Ammon's horn (tissue), 1 donor: ENCODE results near the gene BMF.
"Not testable (repeated sequence)": the region's sequence is repeated elsewhere in the genome, so short reads cannot be mapped to it uniquely, and the experiment has no call there.

Experiments used
- DNase-seq: peaks from one replicate; pipeline ENCODE4 v3.0.0-alpha.2; 2016; ENCODE audit warnings: low spot score

BMF gene, protein sequence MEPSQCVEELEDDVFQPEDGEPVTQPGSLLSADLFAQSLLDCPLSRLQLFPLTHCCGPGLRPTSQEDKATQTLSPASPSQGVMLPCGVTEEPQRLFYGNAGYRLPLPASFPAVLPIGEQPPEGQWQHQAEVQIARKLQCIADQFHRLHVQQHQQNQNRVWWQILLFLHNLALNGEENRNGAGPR

DNA sequence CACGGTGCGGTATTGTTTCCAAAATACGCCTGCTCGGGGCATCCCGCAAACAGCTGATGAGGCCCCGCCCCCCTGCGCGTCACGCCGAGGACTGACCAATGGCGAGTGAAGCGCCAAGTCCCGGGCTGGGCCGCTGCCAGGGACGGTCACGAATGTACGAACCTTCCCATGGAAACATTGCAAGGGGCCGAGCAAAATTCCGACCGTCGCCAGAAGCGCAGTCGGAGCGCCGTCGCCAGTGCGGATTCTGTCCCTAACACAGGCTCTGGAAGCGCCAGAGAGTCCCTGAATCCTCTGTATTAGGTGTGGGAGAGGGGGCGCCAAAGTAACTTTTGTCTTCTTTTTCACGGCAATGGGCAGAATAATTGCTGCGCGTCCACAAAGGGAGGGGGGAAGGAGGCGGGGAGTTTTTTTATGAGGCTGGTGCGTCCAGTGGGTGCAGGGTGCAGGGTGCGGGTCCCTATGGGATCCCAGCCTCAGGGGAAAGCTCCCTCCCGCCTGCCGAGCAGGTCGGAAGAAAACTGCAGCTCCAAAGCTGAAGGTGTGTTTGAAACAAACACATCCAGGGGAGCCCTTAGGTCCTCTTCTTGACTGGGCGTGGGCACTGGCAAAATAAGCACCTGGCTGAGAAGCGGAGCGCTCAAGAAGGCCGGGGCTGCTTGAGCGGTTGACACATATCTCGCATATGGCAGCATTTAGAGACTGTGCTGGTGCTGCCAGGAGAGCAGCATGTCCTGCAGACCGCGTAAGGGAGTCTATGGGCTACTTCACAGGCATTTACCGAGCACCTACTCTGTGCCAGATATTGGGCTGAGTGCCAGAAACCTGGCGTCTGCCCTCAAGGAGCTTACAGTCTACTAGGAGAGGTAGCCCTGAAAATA is at the start of gene BMF:
Gene BMF, minus strand, starts transcription at position 25 of the 881 bp plus-strand sequence. CDS start 2,793 bp downstream, outside the sequence.
- DNase-seq: peak; percentile 96

DNA sequence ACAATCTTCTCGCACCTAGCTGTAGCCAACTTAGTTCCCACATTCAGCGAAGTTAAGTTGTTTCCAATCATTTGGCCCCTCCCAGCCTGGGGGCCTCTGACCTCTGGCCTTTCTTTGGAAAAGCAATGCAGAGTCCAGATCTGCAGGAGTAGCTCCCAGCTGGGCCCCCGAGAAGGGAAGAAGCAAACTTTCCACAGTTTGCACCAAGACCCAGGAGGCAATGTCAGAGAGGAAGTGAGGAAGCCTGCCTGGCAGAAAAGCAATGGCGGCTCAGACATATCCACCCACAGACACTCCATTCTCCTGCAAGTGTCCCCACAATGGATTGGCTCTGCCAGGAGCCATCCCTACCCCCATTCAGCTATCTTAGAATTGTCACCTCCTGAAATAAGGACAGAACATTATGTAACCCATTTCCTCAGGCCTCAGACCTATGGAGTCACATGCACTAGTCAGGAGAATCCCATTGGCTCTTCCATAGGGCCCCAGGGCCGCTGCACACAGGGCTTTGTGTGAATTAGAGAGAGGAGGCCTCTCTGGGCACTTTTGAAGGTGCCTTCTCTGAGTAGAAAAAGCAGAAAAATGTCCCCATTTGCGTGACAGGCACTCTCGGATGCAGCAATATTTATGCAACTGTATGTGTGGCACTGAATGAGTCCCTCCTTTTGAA is 49.2 kb upstream of the BMF start:
- no peak for DNase-seq

DNA sequence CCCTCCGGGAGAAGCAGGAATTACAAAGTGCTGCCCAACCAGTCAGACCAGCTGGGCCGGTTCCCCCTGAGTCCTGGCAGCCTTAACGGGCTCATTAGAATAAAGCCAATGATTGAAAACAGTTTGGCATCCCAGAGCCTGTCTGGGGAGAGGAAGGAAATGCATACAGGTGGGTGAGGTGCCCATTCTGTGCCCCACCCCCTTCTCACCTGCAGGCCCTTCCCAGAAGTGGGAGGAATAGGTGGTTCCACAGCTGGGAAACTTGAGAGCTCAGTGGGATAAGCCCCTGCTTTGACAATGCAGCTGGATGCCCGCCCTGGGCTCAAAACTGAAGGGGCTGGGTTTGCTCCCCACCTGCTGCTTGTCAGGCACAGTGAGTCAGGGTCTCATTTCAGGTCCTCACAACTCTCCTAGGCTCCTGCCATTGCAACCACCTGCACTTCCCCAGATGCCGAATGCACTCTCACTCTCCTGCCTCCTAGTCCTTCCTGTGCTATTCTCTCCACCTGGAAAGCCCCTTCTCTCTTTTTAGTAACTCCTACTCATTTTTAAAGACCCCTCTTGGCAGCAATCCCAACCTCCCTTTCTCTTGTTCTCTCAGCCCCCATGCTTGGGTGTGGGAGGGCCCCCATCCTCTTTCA is 46.7 kb upstream of the BMF start:
- no peak for DNase-seq

DNA sequence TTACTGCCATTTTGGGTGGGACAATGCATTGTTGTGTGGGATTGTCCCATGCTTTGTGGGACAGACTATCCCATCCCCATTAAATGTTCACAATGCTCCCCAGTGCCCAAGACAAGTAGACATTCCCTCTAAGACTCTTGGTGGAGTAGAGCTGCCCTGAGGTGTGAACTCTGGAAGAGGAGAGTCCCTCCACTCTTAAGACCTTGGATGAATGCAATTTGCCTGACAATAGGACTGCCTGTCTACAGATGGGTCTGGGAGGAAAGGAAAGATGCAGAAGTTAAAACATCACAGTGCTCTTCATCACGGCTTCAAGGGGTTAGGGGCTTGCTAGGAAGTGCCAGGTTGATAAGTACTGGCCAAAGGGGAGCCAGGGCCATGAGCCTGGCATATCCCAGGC is 46.1 kb upstream of the BMF start:
- DNase-seq: not testable (repeated sequence)

DNA sequence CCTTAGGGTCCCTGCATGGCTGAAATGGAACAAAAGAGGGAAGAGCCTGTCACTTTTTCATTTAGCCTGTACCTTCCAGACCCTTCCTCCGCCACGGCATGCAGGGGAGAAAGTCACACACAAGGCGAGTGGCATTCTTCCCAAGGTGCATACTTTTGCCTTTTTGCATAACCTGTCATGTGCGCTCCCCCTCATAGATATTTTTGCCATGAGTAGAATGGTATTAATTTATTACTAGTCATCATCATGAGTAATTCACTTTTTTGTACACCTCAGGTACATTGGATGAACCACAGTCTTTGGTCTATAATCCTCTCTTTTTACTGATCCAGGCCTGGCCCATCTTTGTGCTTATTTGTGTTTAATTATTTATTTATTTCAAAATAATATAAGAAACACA is 43.3 kb upstream of the BMF start:
- DNase-seq: no peak

DNA sequence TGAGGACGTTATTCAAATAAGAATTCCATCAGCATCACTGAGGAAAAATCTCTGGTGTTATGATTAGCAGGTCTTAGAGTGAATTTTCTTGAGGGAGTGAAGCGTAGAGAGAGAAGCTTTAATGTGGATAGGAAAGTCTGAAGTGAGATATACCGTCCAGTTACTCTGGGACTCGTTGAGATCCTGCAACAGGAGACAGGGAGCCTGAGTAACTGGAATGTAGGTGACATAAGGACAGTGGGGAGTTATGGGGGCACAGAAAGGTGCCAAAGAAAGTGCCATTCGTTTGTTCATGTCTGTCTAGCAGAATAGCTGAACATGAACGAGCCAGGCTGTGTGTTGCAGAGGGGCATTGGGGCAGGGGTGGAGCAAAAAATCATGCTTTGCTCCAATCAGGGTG is 42.8 kb upstream of the BMF start:
- DNase-seq: no peak

DNA sequence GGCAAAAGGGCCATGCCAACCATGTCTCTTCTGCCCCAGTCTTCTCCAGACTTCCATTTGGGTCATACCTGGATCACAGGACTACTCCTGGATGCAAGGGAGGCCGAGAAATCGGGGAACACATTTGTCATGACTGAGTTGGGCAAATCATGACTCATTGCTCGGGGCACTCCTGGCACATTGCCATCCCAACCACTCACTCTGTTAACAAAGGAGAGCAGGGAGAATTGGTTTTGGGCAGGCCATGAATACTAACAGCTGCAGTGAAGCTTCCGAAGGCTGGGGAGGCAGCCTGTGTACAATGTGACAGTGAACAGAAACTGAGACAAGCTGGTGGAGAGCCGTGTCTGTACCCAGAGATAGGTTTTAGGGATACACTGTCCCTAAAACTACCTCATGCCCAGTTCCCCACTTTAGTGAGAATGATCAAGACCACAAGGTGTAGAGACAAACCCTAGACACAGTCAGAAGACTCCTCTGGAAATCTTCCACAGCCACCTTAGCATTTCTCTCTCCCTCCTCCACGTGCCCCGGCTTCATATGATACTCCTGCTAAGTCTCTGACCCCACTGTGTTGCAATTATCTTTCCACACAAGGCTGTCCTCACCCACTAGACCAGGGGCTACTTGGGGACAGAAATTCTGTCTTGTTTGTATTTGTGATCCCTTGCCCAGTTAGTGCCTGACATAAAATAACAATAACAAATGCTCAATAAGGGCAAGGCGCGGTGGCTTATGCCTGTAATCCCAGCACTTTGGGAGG is 41.7 kb upstream of the BMF start:
- peak; percentile 31 for DNase-seq

DNA sequence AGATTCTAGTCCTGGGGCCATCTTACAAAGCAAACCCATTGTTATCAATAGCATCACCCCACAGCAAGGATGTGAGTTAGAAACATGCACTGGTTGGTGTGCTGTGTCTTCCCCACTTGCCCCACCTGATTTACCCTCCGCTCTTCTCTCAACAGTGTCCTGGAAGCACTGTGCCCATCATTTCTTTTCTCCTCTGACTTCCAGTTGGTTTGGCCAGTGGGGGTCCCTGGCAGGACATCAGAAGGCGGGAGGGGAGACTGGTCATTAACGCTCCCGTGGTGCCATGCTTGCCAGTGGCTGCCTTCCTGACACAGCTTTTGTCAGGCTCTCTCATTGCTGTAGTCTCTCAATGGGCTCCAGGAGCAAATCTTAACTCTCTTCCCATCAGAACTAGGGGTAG is 40.7 kb upstream of the BMF start:
- no peak for DNase-seq

DNA sequence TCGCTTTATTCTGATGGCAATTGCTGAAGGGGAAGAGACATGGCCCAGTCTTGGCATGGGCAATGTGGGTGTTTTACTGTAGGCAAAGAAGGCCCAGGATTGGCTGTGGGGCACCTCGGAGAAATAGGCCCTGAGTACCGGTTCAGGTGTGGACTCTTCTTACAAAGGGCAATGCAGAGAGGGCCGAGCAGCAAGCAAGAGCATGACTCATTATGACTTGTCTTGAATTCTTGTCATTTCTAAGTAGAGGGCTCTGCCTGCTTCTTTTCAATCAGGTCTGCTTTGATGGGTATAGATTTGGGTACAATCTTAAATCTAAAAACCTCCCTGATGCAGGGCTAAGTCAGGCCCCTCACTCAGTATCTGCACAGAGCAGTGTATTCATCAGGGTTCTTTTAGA is 37.4 kb upstream of the BMF start:
- no peak for DNase-seq

DNA sequence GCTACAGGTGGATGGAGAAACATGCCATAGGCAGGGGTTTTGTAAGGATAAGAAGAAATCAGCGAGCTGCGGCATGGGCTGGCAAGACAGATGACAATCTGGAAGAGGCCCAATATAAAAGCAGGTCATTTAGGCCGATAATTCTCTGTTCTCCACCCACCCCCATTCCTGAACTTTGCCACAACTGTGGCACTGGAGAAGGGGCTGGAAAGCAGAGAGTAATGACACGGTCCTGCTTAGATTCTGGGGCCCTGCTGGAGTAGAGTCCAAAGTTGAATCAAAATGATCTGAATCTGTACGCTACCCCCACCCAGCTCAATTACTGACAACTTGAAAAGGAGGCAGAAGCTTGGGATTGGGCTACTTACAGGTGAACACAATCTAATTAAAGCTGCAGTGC is 33.7 kb upstream of the BMF start:
- DNase-seq: no peak

DNA sequence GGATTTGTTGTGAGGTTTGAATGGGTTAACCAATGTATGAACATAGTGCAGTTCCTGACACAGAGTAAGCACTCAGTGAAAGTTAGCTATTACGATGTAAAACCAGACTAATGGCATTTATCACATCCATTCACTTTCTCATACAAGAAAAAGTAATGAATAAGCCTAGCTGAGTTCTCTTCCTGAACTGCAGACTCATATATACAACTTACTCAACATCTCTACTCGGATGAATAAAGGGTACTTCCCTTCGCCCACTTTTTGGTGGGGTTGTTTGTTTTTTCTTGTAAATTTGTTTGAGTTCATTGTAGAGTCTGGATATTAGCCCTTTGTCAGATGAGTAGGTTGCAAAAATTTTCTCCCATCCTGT is 29.5 kb upstream of the BMF start:
- not testable (repeated sequence) for DNase-seq

DNA sequence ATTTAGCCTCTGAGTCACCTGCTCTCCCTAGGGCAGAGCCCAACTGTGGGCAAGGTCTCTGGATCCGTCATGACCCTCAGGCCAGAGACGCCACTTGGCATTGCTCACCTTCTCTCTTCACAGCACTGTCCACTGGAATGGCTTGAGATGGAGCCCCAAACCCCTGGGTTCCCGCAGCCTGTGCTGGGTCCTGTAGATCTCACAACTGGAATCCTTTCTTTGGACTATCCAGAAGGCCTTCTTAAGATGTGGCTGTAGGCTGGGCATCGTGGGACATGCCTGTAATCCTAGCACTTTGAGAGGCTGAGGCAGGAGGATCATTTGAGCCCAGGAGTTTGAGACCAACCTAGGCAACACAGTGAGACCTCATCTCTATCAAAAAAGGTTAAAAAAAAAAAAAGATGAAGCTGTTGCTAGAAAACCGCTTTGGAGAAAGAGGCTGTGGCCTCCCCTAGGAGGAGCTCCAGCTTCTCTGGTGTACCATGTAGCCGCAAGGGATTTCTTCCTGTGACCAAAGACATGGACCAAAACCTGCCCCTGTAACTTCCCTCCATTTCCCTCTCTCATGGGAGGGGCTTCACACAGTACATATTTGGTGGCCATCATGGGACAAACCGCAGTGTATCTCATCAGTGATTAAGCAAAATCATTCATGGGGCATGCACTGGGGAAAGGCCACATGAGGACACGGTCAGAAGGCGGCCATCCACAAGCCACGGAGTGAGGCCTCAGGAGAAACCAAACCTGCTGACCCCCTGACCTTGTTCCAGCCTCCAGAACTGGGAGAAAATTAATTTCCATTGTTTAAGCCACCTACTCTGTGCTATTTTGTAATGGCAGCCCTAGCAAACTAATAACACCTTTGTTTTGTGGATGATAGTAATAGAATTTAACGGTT is 28.9 kb upstream of the BMF start:
- DNase-seq: no peak

DNA sequence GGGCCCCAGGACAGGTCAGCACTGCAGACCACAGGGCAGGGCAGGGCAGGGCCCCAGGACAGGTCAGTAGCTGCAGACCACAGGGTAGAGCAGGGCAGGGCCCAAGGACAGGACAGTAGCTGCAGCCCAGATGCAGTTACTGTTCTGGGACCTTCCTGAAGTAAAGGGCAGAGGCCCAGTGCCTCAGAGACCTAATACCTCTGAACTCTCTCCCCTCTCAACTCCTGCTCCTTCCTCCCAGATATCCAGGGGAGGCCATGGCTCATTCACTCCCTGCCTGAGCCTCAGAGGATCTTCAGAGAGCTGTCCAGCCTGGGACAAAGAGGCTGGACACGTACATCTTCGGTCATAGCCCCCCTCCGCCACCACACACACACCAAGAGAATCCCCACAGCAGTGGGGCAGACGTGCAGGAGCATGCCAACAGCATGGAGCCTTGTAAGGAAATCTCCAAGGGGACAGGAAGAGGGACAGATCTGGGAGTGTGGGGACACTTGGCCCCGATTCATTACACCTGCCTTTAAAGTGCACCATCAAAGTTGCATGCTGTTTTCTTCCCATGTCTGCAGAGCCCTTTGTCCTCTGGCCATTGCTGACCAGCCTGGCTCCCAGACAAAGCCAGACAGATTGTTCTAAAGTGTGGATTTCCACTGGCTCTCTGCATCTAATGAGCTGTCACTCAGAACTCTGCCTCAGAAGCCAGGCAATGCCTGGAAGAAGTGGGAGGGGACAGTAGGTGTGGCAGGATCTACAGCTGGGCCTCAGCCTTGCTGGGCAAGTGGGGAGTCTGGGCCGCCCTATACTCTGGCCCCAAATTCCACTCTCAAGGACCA is 28.0 kb upstream of the BMF start:
- DNase-seq: no peak

DNA sequence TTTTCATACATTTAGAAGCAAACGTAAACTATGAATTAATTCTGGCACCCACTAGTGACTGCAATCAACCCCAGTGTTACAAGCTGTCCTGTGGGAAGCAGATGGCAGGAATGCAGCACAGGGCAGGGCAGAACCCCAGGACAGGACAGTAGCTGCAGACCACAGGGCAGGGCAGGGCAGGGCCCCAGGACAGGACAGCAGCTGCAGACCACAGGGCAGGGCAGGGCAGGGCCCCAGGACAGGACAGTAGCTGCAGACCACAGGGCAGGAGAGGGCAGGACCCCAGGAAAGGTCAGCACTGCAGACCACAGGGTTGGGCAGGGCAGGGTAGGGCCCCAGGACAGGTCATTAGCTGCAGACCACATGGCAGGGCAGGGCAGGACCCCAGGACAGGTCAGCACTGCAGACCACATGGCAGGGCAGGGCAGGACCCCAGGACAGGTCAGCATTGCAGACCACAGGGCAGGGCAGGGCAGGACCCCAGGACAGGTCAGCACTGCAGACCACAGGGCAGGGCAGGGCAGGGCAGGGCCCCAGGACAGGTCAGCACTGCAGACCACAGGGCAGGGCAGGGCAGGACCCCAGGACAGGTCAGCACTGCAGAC is 27.3 kb upstream of the BMF start:
- not testable (repeated sequence) for DNase-seq

DNA sequence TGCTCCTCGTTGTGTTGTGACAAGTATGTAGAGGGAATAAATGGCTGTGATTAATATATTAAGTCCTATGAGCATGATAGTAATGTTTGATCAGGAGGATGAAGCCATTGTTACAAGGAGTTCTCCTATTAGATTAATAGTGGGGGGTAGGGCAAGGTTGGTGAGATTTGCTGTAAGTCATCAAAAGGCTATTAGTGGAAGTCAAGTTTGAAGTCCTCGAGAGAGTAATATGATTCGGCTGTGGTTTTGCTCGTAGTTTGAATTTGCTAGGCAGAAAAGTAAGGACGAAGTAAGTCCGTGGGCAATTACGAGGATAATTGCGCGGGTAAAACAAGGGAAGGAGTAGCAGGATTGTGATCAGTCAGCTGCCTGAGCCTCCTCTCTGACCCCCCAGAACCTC is 26.2 kb upstream of the BMF start:
- DNase-seq: no peak

DNA sequence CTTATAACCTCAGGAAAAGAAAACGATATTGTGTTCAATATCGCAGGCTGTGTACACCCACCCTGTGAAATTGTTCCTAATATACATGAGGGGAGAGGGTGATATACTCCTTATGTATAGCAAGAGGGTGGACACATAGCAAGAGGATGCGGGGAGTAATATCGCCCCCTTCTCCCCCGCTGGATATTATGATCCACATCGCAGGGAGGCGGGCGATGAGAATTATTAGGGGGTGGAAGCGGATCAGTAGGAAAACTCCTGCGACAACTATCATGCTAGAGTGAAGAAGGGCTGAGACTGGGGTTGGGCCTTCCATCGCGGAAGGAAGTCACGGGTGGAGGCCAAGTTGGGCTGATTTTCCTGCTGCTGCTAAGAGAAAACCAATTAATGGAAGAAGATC is 24.9 kb upstream of the BMF start:
- no peak for DNase-seq

DNA sequence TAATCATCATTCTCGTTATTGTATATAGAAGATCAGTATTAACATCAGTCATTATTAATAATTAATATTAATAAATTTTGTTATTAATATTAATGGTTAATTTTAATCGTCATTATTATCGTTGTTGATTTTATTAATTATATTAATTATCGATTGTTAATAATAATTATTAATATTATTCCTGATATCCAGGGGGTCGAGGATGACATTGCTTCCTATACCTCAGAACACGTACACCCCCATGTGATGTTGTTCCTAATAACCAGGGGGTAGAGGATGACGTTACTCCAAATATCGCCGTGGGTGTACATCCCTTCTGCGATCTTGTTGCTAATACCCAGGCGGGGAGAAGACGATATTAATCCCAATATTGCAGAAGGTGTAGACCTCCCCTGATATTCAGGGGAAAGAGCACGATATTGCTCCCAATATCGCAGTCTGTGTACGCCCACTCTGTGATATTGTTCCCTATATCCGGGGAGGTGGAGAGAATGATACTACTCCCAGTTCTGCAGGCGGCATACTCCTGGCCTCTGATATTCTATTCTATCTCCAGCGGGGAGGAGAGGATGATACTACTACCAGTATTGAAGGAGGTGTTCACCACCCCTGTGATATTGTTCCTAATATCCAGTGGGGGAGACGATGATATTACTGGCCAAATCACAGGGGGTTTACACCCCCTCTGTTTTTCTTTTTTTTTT is 22.3 kb upstream of the BMF start:
- DNase-seq: no peak

DNA sequence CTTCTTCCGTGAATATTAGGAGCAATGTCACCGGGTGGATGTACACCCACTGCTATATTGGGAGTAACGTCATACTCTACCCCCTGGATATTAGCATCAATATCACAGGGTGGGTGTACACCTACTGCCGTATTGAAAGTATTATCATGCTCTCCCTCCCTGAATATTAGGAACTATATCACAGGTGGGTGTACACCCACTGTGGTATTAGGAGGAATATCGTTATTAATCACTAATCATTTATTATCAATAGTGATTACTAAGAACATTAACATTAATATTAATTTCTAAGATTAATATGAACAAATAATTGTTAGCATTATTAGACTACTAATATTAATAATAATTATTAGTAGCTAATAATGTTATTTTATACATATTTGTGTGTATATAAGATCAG is 21.4 kb upstream of the BMF start:
- no peak for DNase-seq
